CD4-positive, alpha-beta T cell (primary cell): ENCODE results near the gene OR8B4. TPM values are rescaled to one million over a fixed set of nuclear protein-coding genes. Genes with fewer than 3 reads are reported as not detected.

ENCODE experiments used
- ATAC-seq: fragments of 200-7000 bp; cut with Tn5 transposase; one replicate; pipeline ENCODE4 v1.10.0; 2022; ENCODE audit warnings: mild to moderate bottlenecking; ENCODE audit not compliant: poor library complexity
- CTCF ChIA-PET: fragments of 350-600 bp; sonication (Branson Sonifier 250); formaldehyde crosslinking; loops from one replicate; lab custom pipeline; 2021; ENCODE audit warnings: antibody characterized with exemption, inconsistent platforms; lab: Charles Lee
- POLR2A ChIA-PET: fragments of 350-600 bp; sonication (Branson Sonifier 250); formaldehyde crosslinking; loops from one replicate; lab custom pipeline; 2021; ENCODE audit warnings: antibody characterized with exemption, inconsistent platforms; lab: Charles Lee
- DNase-seq, 14 experiments: peaks; one replicate each; pipeline ENCODE4 v3.0.0-alpha.2; 2013 to 2020; ENCODE audit warnings: mixed read lengths in 2 of 14
- H3K27ac ChIP-seq, 2 donors: one replicate each; pipeline versions ENCODE4 v1.5.1 to v1.7.0; 2013; ENCODE audit warnings: low read length in 2 of 2, low read depth in 1 of 2, mild to moderate bottlenecking in 1 of 2
- H3K27me3 ChIP-seq, 2 experiments: 1 replicate in 1 of 2; 2 replicates in 1 of 2; pipeline versions ENCODE4 v1.6.1 to v1.7.0; 2013; ENCODE audit warnings: low read length in 2 of 2, control low read depth in 1 of 2, mild to moderate bottlenecking in 1 of 2, moderate library complexity in 1 of 2; ENCODE audit not compliant: insufficient read depth in 2 of 2, control insufficient read depth in 1 of 2
- H3K36me3 ChIP-seq: one replicate; pipeline ENCODE4 v1.6.1; 2013; ENCODE audit warnings: low read length, control low read depth; ENCODE audit not compliant: insufficient read depth
- H3K4me1 ChIP-seq: one replicate; pipeline ENCODE4 v1.6.1; 2013; ENCODE audit warnings: low read length, control low read depth; ENCODE audit not compliant: insufficient read depth
- H3K4me3 ChIP-seq: one replicate; pipeline ENCODE4 v1.5.1; 2013; ENCODE audit warnings: mild to moderate bottlenecking, low read length, moderate library complexity
- H3K9me3 ChIP-seq, 2 experiments: 1 replicate in 1 of 2; 2 replicates in 1 of 2; pipeline versions ENCODE4 v1.6.1 to v1.7.0; 2013; ENCODE audit warnings: low read length in 2 of 2, mild to moderate bottlenecking in 2 of 2, control low read depth in 1 of 2, moderate library complexity in 1 of 2; ENCODE audit not compliant: control insufficient read depth in 1 of 2, insufficient read depth in 1 of 2
- H3K27ac Mint-ChIP-seq: one replicate; pipeline ENCODE4 v1.8.0; 2020; ENCODE audit warnings: mixed read lengths
- H3K27me3 Mint-ChIP-seq: one replicate; pipeline ENCODE4 v1.8.0; 2021; ENCODE audit warnings: mixed read lengths
- H3K36me3 Mint-ChIP-seq: one replicate; pipeline ENCODE4 v1.8.0; 2021; ENCODE audit warnings: low read depth, mixed read lengths
- H3K4me1 Mint-ChIP-seq: one replicate; pipeline ENCODE4 v1.8.0; 2021; ENCODE audit warnings: low read depth, mixed read lengths
- H3K4me3 Mint-ChIP-seq: one replicate; pipeline ENCODE4 v1.8.0; 2020; ENCODE audit warnings: mild to moderate bottlenecking, mixed read lengths
- H3K9me3 Mint-ChIP-seq: one replicate; pipeline ENCODE4 v1.8.0; 2020; ENCODE audit warnings: mixed read lengths
- CTCF ChIP-seq: fragments of 200-600 bp; IDR thresholded peaks from one replicate; pipeline ENCODE4 v1.8.0; 2022; ENCODE audit warnings: antibody characterized with exemption, mild to moderate bottlenecking
- intact Hi-C, 2 experiments: fragments of 100-400 bp; cut with DNase I in 1 of 2; cut with micrococcal nuclease in 1 of 2; formaldehyde crosslinking; loops; one replicate each; pipeline versions ENCODE4 v1.15.1 to v1.9.0; 2023 to 2025; cut with DNase I, micrococcal nuclease
- polyA plus RNA-seq, 2 donors: library from polyadenylated mRNA; unstranded; fragments of 120-200 nt; gene quantifications; one replicate each; pipeline ENCODE4 v1.2.1, GENCODE V29; 2013
- total RNA-seq, 174 experiments: library from RNA in 2 of 174; stranded (reverse) in 2 of 174; gene quantifications; one replicate each; pipeline ENCODE4 v1.2.3 and lab custom pipeline; 2021 to 2026

Gene OR8B4
- total RNA-seq (not detected), total RNA-seq (lab: John Stamatoyannopoulos, UW) (0 to 0.04 (median 0) reads per million in 172 experiments)
- polyA plus RNA-seq (2013, experiment 1 of 2), result not detected
- not detected for polyA plus RNA-seq (2013, experiment 2 of 2)

GRCh38 chr11:124424384-124424921 lies at the start of gene OR8B4:
Gene OR8B4, minus strand, starts transcription at chr11:124424871. Its CDS starts 0 bp downstream, at chr11:124424871.
- H3K4me1 ChIP-seq, result no peaks in the 10 kb centered on the region
- no peak for TF ChIP-seq CTCF
- H3K27me3 ChIP-seq, result no peaks in the 10 kb centered on the region
- intact Hi-C loops, result no loop called here
- H3K27ac Mint-ChIP-seq, result no peak within 1 kb of the TSS
- H3K9me3 ChIP-seq, result no peaks in the 10 kb centered on the region
- no peak within 1 kb of the TSS for H3K4me3 ChIP-seq
- H3K36me3 ChIP-seq, result no peaks in the 10 kb centered on the region
- peaks cover 3% of the 10 kb centered on the region for H3K9me3 Mint-ChIP-seq
- H3K4me3 Mint-ChIP-seq, result no peak within 1 kb of the TSS
- ATAC-seq, result no peak
- no peaks in the 10 kb centered on the region for H3K36me3 Mint-ChIP-seq
- no peak for DNase-seq
- no peaks in the 10 kb centered on the region for H3K4me1 Mint-ChIP-seq
- no peak within 1 kb of the TSS for H3K27ac ChIP-seq
- CTCF ChIA-PET, result no interaction called here
- POLR2A ChIA-PET, result no interaction called here
- H3K27me3 Mint-ChIP-seq, result peaks cover 21% of the 10 kb centered on the region

- Mint-ChIP-seq H3K36me3 (no peaks in the 10 kb centered on the region), H3K27ac (no peak overlapping the region), H3K27me3 (peaks cover 12% of the 10 kb centered on the region), H3K4me1 (no peaks in the 10 kb centered on the region), H3K4me3 (no peak overlapping the region), H3K9me3 (no peaks in the 10 kb centered on the region)
- DNase-seq, result no peak
- POLR2A ChIA-PET, result no interaction called here
- intact Hi-C loops, result no loop called here
- Histone ChIP-seq H3K4me1 (no peaks in the 10 kb centered on the region), H3K4me3 (no peak overlapping the region), H3K27me3 (no peaks in the 10 kb centered on the region), H3K9me3 (no peaks in the 10 kb centered on the region), H3K36me3 (no peaks in the 10 kb centered on the region), H3K27ac (no peak overlapping the region)
- no peak for TF ChIP-seq CTCF
- CTCF ChIA-PET, result no interaction called here
- no peak for ATAC-seq
Measured at GRCh38 chr11:124474079-124474478, 49.4 kb upstream of the OR8B4 start.

GRCh38 chr11:124473476-124473875 lies 48.8 kb upstream of the OR8B4 start:
- Histone ChIP-seq H3K9me3 (no peaks in the 10 kb centered on the region), H3K27ac (no peak overlapping the region), H3K4me3 (no peak overlapping the region), H3K27me3 (no peaks in the 10 kb centered on the region), H3K4me1 (no peaks in the 10 kb centered on the region), H3K36me3 (no peaks in the 10 kb centered on the region)
- DNase-seq (no peak), ATAC-seq (no peak)
- POLR2A ChIA-PET, result no interaction called here
- TF ChIP-seq CTCF, result no peak
- Mint-ChIP-seq H3K4me1 (no peaks in the 10 kb centered on the region), H3K27me3 (peaks cover 12% of the 10 kb centered on the region), H3K9me3 (no peaks in the 10 kb centered on the region), H3K27ac (no peak overlapping the region), H3K4me3 (no peak overlapping the region), H3K36me3 (no peaks in the 10 kb centered on the region)
- intact Hi-C loops, result no loop called here
- CTCF ChIA-PET, result no interaction called here
